IPS-18c (cell line): ENCODE data around the gene INPP5A.
A peak's percentile ranks its signal among the peaks of the same experiment; 100 is the strongest.

Experiments
- H3K4me3 ChIP-seq: 2 replicates; pipeline ENCODE4 v1.7.0; 2013; ENCODE audit warnings: low read depth, mild to moderate bottlenecking, low read length, moderate library complexity; ENCODE audit not compliant: insufficient read depth
- H3K9me3 ChIP-seq: one replicate; pipeline ENCODE4 v1.6.1; 2013; ENCODE audit warnings: mild to moderate bottlenecking, low read length, moderate library complexity; ENCODE audit not compliant: control insufficient read depth, insufficient read depth

INPP5A gene

DNA sequence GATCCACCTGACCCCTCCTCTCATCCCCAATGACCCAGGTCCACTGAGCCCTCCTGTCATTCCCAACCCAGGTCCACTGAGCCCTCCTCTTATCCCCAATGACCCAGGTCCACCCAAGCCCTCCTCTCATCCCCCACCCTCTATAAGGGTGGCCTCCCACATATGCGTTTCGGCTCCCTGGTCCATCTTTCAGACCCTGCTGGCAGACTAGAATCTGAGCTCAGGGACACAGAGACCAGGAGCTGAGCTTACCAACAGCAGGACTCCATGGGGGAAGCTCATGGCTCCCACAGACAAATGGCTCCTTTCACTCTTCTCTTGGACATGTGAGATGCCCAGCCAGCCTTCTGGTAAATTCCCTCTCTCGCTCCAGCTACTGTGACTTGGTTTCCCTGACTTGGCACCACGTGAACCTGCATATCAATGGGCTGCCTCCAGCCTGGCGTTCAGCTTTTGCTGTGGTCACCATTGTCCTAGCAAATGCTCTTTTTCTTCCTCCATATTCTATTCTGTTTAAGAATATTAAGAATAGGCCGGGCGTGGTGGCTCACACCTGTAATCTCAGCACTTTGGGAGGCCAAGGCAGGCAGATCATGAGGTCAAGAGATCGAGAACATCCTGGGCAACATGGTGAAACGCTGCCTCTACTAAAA is 24.8 kb upstream of the INPP5A start:
- H3K4me3 ChIP-seq, result no peak overlapping the region
- H3K9me3 ChIP-seq, result peaks cover 3% of the 10 kb centered on the region

DNA sequence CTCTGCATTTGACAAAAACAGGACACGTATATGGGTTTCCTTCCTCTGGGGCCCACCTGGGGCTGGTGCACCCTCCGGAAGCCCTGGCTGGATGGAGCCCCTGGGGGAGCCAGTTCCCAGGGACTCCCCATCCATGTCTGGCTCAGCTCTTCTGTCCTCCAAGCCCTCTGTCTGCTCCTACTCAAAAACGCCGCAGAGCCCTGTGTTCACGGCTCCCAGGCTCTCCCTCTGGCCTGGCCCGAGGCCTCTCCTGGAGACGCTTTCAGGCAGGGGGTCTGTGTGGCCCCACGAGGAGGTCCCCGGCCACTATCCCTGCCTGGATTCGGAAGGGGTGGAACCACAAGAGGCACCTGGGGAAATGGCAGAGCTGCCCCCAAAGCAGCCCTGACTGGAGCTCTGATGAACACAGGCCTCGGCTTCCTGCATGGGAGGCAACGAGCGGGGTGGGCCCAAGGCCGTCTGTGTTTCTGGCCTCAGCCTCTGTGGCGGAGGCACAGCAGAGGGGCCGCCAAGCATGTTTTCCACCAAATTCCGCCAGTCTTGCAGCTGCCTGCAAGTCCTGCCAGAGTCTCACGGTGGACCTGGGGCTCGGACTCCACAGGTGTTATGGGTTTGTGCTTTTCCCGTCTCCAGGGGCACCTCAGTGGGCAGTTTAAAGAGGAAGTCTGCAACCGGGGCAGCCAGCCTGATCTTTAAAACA is 22.6 kb upstream of the INPP5A start:
- Histone ChIP-seq H3K4me3 (no peak overlapping the region), H3K9me3 (peaks cover 3% of the 10 kb centered on the region)

DNA sequence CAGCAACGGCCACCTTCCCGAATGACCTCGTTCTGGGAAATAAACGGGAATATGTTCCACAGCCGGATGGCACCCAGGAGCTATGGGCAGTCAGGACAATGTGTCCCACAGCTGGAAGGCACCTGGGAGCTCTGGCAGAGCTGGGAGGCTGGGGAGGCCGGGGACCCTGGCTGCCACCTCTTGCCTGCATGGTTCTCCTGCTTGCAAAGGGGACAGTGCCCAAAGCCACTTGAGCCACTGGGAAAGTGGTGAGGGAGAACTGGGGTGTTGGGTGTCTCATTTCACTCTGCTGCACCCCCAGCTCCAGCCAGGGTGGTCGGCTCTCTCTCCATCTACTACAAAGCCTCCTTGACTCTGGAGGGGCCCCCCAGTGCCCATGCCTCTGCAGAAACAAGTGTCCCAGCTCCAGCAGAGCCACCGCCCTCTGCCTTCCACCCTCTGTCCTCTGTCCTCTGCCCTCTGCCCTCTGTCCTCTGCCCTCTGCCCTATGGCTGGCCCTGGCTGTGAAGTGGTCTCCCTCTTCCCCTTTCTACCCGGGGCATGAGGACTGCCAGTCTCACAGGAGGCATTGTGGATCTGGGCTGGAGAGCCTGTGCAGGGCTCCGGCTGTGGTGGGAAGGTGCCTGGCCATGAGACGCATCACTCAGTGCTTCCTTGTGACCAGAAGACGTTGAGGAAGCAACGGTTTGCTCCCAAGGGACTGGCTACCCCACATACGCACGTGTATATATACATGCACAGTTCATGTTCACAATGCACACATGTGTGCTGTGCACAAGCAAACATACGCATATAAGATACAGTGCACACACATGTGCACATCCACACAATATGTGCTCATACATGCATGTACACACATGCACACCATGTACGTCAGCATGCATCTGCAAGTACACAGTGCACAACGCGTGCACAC is 21.5 kb upstream of the INPP5A start:
- Histone ChIP-seq H3K4me3 (peak overlapping the region; percentile 26; the same call in 1 of the 2 replicates), H3K9me3 (peaks cover 3% of the 10 kb centered on the region)

DNA sequence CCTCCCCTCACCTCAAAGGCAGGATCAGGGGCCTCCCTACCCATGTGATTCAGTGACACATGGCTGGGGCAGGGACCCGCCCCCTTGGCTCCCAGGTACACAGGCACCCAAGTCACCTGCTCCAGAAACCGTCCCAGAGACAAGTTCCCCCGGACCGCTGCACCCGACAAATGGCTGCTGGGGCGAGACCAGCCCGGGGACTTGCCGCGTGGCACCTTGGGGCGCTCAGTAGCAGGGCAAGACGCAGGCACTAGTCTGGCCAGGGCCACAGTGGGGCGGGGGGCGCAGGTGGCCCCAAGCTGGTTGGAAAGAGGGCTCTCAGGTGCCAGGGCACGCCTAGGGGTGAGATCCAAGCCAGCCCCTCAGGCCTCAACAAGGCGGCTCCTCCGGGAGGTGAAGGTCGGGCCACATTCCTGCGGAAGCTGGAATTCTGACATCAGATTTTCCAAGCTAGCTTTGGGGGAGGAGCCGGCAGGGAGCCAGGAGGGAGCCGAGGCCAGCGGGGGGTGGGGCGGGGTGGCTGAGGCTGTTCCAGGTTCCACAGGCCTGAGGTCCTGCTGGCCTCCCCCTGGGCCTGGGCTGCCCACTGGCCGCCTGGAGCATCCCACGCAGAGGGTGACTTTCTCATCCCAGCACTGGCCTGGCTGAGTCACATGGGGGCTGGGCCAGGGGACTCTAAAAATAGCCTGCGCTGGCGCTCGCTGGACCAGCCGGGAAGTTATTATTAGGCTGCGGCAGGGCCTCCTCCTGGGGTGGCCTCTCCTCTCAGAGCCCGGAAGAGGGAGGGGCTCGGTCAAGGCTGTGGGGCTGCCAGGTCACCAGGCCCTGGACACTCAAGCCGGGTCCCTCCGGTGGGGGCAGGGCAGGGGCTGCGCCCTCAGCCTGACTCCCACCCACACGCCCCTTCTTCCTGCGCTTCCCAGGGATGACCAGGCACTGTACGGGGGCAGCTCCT is 20.5 kb upstream of the INPP5A start:
- Histone ChIP-seq H3K4me3 (peak overlapping the region; percentile 44), H3K9me3 (peaks cover 3% of the 10 kb centered on the region)

DNA sequence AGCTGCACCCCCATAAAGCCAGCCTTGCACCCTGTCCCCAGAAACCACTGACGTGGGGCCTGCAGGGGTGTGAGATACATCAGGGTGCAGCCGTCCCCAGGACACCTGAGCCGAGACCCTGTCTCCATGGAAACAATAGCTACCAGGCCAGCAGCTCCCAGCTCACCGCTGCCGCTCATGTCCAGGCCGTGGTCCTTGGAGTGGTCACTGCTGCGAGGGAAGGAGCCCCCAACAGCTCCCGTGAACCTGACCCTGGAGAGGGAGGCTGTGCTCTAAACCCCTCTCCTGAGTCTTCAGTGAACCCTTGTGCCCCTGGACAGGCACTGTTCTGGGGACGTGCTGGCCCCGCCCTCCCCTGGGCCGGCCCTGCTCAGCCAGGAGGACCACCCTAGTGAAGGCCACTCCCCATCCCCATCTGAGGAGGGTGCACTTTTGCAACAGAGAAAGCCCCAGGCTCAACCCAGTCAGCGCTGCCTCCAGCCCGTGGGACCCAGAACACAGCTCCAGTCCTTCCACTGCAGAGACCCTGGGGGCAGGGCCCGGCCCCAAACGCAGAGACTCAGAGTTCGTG is 19.6 kb upstream of the INPP5A start:
- Histone ChIP-seq H3K9me3 (peaks cover 3% of the 10 kb centered on the region), H3K4me3 (peak overlapping the region; percentile 44)

DNA sequence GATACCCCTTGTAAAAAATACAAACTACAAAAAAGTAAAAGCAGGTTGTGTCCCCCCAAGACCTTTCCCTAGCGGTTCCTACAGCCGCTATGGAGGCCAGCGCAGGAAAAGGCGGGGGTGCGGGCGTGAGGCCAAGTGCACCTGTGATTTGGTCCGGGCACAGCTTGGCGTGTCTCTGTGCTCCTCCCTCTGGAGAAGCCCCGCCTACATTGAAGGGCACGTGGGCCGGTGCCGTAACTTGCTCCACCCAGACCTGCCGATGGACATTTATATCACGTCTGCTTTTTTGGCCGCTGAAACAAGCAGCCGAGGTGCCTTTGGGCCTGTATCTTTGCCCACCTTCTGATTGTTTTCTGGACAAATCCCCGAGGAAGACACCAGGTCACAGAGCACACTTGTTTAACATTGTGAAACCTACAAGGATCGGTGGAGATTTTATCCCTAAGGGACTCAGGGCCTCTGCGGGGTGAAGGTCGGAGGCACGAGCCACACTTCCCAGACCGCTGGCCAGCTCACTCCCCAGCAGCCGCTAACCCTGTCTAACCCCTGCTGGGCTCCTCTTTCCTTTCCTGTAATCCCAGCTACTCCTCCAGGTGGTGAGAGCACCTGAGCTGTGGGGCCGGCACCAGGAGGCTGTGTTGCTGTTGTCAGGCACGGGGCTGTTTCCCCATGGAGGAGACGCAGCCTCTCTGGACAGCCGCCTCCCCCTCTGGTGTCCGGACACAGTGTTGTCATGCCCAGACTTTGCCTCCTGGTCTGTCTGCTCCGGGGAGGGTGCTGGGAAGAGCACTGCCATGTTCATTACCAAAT is 18.8 kb upstream of the INPP5A start:
- H3K4me3 ChIP-seq, result peak overlapping the region; percentile 44

DNA sequence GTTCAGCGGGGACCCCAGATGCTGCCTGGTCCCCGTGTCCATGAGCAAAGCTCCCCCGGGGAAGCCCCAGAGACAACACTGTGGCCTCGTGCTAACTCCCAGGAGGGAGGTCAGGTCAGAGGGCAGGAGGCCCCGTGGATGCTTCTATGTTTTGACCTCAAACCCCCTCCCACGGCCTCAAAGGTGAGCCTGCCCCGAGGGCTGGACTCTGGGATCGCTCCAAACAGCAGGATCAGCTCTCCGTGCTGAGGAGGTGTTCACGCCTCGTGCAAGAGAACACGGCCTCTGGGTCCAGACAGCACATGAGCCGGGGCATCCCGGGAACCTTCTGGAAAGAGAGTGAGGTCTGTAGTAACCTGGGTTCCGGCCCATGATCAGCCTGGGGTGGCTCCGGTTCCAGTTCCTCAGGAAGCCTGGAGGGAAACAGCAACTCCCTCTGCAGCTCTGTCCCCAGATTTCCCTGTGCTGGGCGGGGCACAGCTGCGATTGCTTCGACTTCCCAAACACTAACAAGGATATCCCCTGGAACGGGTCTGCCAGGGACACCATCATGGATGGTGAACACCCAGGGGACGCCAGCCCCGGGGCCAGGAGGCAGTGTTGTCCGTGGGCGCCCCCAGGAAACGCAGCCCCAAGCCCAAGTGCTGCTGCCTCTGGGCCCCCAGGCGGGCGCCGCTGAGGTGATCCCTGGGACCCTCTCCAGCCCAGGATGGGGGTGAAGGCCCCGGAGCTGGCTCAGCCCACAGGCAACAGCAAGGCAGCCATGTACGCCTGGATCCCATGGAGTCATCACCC is 18.0 kb upstream of the INPP5A start:
- H3K9me3 ChIP-seq, result peaks cover 3% of the 10 kb centered on the region
- peak overlapping the region; percentile 25 for H3K4me3 ChIP-seq

More for the DNA sequence above, 18.8 kb upstream of the INPP5A start:
- peaks cover 3% of the 10 kb centered on the region for H3K9me3 ChIP-seq

DNA sequence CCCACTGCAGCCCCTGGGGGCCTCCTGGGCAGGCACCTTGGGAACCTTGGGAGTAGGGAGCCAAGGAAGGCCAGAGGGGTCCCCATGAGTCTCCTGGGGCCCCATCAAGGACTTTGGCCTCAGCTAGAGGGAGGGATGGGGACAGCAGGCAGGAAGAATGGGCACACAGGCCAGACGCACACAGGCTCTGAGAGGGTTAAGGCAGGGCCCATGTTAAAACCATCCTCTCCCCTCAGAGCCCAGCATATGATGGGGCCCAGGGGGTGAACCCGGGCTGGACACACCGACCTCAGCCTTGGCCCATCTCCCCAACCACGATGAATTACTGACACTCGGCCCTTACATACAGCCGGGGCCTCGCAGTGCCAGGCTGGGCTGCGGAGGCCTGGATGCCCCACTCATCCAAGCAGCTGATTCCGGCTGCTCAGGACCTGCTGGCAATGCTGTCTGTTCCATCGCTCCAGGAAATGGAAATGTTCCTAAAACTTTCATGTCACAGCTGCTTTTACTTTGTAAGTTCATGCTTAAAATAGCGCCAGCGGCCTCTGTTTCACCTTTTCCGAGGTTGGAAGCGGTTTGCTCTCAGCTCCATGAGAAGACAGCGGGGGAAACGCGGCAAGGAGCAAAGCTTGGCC is 17.3 kb upstream of the INPP5A start:
- Histone ChIP-seq H3K4me3 (no peak overlapping the region), H3K9me3 (peaks cover 3% of the 10 kb centered on the region)

DNA sequence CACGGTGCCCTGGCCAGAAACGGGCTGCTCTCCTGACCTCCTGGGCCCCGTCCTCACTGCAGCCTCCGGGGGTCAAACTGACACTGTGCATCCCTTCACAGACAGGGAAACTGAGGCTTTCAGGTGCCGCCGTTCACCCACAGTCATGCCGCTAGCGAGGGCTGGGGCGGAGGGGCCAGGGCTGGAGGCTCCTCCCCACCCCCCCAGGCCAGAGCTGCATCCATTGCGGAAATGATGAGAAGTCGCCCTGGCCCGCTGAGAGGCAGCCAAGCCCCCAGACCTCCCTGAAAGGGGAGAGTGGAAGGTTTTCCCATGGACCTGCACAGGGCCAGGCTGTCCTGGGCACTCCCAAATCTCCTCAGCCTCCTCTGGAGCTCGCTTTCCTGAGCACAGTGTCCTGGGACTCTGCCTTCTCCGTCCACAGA is 16.5 kb upstream of the INPP5A start:
- Histone ChIP-seq H3K4me3 (no peak overlapping the region), H3K9me3 (peaks cover 3% of the 10 kb centered on the region)

DNA sequence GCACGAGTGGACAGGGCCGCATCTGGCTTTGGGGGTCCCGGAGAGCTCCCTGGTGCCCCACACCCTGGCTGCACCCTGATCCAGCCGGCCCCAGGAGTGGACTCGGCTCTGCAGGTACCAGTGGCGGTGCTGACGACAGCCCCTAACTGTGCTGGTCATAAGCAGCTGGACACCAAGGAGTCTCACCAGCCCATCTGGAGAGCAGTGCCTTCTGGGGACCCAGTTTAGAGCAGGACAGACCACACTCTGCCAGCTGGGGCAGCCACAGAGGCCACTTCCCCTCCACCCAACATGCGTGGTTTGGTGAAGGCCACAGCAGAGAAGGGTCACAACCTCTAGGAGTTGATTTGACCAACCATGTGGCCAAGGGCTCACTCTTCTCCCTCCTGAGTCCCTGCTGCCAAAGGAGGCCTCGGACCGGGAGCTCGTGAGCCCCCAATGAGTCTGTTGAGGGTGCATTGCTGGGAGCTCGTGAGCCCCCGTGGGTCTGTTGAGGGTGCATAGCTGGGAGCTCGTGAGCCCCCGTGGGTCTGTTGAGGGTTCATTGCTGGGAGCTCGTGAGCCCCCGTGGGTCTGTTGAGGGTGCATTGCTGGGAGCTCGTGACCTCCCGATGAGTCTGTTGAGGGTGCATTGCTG is 16.0 kb upstream of the INPP5A start:
- H3K9me3 ChIP-seq, result peaks cover 3% of the 10 kb centered on the region
- H3K4me3 ChIP-seq, result no peak overlapping the region

DNA sequence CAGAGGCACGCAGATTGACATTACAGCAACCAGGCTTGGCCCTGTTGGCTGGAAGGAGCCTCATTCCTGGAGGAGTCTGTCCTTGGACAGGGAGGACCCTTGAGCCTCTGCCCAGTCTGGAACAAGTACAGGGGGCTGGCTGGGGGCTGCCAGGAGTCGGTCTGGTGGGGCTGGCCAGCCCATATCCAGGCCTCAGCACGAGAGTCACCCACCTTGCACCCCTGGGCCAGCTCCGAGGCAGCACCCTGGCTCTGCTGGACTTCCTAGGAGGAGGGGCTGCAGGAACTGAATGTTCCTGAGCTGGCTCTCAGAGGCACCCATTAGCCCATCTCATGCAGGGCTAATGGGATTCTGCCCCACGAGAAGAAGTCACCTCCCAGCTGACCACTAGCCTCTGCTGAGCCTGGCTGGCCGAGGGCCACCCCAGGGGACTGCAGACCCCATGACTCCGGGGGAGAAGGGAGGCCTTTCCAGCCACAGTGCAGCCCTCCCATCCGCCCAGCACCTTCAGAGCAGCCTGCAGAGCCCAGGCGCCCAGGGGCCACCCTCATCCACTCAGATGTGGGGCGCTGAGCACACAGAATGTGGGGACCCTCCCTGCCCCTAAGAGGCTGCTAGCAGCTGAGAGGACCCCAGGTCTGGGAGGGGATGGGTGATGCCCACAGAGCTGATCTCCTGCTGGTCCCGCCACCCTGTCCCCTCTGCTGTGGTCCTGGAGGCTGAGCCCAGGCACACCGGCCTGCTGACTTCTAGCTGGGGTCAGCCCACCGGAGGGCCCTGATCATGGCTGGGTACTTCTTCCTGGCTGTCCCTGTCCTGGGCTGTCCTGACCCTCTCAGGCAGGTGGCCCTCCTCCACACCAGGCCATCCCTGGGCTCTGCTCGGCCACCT is 14.8 kb upstream of the INPP5A start:
- no peak overlapping the region for H3K4me3 ChIP-seq
- no peaks in the 10 kb centered on the region for H3K9me3 ChIP-seq

DNA sequence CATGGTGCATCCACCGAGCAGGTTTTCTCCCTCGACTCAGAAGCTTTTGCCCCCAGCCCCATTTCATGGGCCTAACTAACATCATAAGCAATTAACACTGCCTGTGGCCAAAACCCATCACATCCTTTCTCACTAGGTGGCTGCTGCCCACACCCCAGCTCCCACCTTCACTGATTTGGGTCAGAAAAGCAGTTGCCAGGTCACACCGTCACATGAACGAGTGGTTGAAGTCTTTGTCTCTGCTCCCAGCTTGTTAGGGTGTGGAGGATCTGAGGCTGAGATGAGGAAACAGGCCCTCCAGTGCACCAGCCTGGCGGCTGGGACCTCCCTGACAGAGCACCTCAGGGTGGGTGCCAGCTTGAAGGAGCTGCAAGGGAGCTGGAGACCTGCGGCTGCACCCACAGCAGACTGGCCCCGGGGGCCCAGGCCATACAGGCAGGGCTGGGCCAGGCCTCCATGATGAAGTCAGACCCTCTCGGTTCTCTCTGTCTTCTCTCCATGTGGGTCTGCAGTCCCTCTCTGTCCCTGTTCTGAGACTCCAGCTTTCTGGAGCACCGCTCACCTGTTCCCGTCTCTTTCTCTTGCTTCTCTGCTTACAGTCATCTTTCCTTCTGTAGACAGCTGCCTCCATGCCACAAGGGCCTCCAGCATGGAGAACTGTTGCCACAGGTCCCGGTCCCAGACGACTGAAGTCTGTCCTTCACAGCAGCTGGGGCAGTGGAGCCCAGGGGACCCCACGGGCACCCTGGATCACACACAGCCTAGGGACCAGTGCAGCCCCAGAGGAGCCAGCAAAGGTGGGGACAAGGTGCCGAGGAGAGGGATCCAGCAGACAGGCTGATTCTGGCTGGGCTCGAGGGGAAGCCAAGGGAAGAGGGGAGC is 13.8 kb upstream of the INPP5A start:
- no peak overlapping the region for H3K4me3 ChIP-seq
- H3K9me3 ChIP-seq, result no peaks in the 10 kb centered on the region
